Adrenal gland (tissue), 5 donors: ENCODE results near the gene ARHGEF3.

ENCODE experiments used
- POLR2A ChIP-seq, 2 donors: fragments of 450-650 bp; IDR thresholded peaks; one replicate each; pipeline ENCODE4 v1.6.1; 2017; ENCODE audit warnings: antibody characterized with exemption in 2 of 2, mild to moderate bottlenecking in 2 of 2, moderate library complexity in 1 of 2
- TF ChIP-seq, protein P1 (sequence below), 6 experiments: fragments of 450-650 bp in 4 of 6; fragments of 200-600 bp in 2 of 6; sonication (generic) in 1 of 6; IDR thresholded peaks; 1 replicate in 5 of 6; 2 replicates in 1 of 6; pipeline versions ENCODE4 v1.5.1 to v1.8.0; 2016 to 2021; ENCODE audit warnings: antibody characterized with exemption in 6 of 6, mild to moderate bottlenecking in 2 of 6, moderate library complexity in 1 of 6
- donor health status: DM: no; HTN: no; CAD: no.

DNA sequence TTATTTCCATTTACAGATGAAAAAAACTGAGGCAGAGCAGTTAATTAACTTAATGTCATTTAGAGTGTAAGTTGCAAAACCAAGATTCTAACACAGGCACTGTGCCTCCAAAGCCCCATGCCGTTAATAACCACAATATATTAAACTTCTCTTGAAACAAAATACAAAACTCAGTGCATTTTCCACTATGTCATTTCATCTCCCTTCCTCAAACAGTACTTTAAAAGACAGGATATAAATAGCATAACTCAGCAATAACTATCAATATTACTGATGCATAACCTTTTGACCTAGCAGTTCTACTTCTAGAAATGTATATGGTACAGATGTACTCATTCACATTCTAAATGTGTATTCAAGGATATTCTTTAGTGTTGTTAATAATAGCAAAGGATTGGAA, 113.6 kb downstream of the ARHGEF3 start:
- TF ChIP-seq, protein P1, sequence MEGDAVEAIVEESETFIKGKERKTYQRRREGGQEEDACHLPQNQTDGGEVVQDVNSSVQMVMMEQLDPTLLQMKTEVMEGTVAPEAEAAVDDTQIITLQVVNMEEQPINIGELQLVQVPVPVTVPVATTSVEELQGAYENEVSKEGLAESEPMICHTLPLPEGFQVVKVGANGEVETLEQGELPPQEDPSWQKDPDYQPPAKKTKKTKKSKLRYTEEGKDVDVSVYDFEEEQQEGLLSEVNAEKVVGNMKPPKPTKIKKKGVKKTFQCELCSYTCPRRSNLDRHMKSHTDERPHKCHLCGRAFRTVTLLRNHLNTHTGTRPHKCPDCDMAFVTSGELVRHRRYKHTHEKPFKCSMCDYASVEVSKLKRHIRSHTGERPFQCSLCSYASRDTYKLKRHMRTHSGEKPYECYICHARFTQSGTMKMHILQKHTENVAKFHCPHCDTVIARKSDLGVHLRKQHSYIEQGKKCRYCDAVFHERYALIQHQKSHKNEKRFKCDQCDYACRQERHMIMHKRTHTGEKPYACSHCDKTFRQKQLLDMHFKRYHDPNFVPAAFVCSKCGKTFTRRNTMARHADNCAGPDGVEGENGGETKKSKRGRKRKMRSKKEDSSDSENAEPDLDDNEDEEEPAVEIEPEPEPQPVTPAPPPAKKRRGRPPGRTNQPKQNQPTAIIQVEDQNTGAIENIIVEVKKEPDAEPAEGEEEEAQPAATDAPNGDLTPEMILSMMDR (IDR thresholded peaks at IDR 0.05), result no peak
- TF ChIP-seq POLR2A (IDR thresholded peaks at IDR 0.05), result no peak
